Colonic mucosa (tissue), 4 donors: ENCODE data around the gene MON2. TPM values are rescaled to one million over a fixed set of nuclear protein-coding genes. Genes with fewer than 3 reads are reported as not detected.

Experiments used
- DNase-seq: peaks from one replicate; pipeline ENCODE4 v3.0.0-alpha.2; 2020
- H3K27ac ChIP-seq: fragments of 200-600 bp; one replicate; pipeline ENCODE4 v1.8.0; 2021
- H3K27me3 ChIP-seq: fragments of 200-600 bp; one replicate; pipeline ENCODE4 v1.8.0; 2021
- H3K36me3 ChIP-seq: fragments of 200-600 bp; one replicate; pipeline ENCODE4 v1.8.0; 2021
- H3K4me1 ChIP-seq: fragments of 200-600 bp; one replicate; pipeline ENCODE4 v1.8.0; 2021; ENCODE audit warnings: mild to moderate bottlenecking
- H3K4me3 ChIP-seq: fragments of 200-600 bp; one replicate; pipeline ENCODE4 v1.8.0; 2021
- H3K9ac ChIP-seq, 2 donors: one replicate each; pipeline ENCODE4 v1.7.0; 2013; ENCODE audit warnings: control low read depth in 2 of 2, low read depth in 2 of 2, low read length in 2 of 2
- H3K9me3 ChIP-seq: fragments of 200-600 bp; one replicate; pipeline ENCODE4 v1.8.0; 2021
- intact Hi-C: fragments of 100-400 bp; cut with DNase I; formaldehyde crosslinking; loops from one replicate; pipeline ENCODE4 v1.14.1; 2022
- total RNA-seq, 2 donors: library from RNA; stranded (reverse); fragmentation: NEBNext Ultra II Directional in 1 of 2; extraction: Animal tissue kit (Norgen Biotek cat#: 25700) in 1 of 2; gene quantifications; one replicate each; pipeline ENCODE4 v1.2.1, GENCODE V29; 2021
- TF ChIP-seq, protein P1 (sequence below): fragments of 200-600 bp; IDR thresholded peaks from one replicate; pipeline ENCODE4 v1.8.0; 2022; ENCODE audit warnings: antibody characterized with exemption, mild to moderate bottlenecking
- donor health status: healthy.
- donor health status: DM: no; HTN: no; CAD: no.
- donor health status: DM: no; HTN: no; CAD: no.

The MON2 gene
- total RNA-seq, 2 donors from 2014 or later = 50.4 to 53.0 TPM

DNA sequence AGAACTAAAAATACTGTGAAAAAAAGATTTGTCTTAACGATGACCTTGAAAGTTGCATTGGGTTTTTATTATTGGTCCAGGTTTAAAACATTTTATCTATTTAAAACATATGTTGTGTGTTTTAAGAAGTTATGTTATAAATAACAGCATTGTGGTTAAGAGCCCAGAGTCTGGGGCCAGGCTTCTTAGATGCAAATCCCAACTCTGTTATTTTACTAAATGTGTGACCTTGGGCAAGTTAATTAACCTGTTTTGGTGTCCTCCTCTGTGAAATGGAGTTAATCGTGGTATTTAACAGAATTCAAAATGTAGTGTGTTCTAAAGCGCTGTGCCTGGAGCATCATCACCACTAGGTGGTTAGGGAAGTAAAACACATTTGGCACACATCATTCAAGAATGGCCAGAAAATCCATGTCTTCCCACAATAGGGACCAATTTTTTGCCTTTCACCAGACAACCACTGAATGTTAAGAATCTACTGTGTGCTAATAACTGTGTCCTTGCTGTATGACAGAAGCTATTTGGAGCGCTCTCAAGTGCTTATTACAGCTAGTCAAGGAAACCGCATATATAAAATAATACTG is 133.3 kb downstream of the MON2 start:
- TF ChIP-seq, protein P1, sequence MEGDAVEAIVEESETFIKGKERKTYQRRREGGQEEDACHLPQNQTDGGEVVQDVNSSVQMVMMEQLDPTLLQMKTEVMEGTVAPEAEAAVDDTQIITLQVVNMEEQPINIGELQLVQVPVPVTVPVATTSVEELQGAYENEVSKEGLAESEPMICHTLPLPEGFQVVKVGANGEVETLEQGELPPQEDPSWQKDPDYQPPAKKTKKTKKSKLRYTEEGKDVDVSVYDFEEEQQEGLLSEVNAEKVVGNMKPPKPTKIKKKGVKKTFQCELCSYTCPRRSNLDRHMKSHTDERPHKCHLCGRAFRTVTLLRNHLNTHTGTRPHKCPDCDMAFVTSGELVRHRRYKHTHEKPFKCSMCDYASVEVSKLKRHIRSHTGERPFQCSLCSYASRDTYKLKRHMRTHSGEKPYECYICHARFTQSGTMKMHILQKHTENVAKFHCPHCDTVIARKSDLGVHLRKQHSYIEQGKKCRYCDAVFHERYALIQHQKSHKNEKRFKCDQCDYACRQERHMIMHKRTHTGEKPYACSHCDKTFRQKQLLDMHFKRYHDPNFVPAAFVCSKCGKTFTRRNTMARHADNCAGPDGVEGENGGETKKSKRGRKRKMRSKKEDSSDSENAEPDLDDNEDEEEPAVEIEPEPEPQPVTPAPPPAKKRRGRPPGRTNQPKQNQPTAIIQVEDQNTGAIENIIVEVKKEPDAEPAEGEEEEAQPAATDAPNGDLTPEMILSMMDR = no peak
- no peak overlapping the region for H3K4me3 ChIP-seq
- no peak for DNase-seq
- H3K9me3 ChIP-seq = no peaks in the 10 kb centered on the region
- no peak overlapping the region for H3K9ac ChIP-seq
- no peak overlapping the region for H3K27ac ChIP-seq
- no peaks in the 10 kb centered on the region for H3K36me3 ChIP-seq
- intact Hi-C loops = loop anchor here (5.0 kb wide), 2 partner anchors 192 to 338 kb away; partner anchors contain the start of gene USP15
- no peaks in the 10 kb centered on the region for H3K4me1 ChIP-seq
- H3K27me3 ChIP-seq = no peaks in the 10 kb centered on the region

DNA sequence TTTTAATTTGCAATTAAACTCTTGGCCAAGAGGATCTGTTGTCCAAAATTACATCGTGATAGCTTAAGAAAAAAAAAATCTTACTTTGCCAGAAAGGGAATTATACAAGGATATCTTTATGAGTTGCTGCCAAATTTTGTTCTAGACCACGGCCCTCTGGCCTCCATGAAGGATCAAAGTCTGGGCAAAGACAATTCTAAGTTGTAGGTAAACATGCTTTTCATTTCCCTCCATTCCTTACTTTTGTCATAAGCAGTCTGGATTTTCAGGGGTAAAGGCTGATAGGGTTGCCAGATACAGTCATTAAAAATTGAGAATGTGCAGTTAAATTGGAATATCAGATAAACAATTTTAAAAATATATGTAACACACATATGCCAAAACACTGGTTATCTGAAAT is 135.1 kb downstream of the MON2 start:
- Histone ChIP-seq H3K36me3 (no peaks in the 10 kb centered on the region), H3K9me3 (no peaks in the 10 kb centered on the region), H3K4me1 (no peaks in the 10 kb centered on the region), H3K27ac (peak overlapping the region; percentile 99), H3K9ac (peak overlapping the region in 1 of 2 donors; percentile 76), H3K27me3 (no peaks in the 10 kb centered on the region), H3K4me3 (peak overlapping the region; percentile 69)
- intact Hi-C loops = loop anchor here (5.0 kb wide), 2 partner anchors 191 to 339 kb away; partner anchors contain the start of gene USP15
- TF ChIP-seq, protein P1 = no peak
- no peak for DNase-seq

DNA sequence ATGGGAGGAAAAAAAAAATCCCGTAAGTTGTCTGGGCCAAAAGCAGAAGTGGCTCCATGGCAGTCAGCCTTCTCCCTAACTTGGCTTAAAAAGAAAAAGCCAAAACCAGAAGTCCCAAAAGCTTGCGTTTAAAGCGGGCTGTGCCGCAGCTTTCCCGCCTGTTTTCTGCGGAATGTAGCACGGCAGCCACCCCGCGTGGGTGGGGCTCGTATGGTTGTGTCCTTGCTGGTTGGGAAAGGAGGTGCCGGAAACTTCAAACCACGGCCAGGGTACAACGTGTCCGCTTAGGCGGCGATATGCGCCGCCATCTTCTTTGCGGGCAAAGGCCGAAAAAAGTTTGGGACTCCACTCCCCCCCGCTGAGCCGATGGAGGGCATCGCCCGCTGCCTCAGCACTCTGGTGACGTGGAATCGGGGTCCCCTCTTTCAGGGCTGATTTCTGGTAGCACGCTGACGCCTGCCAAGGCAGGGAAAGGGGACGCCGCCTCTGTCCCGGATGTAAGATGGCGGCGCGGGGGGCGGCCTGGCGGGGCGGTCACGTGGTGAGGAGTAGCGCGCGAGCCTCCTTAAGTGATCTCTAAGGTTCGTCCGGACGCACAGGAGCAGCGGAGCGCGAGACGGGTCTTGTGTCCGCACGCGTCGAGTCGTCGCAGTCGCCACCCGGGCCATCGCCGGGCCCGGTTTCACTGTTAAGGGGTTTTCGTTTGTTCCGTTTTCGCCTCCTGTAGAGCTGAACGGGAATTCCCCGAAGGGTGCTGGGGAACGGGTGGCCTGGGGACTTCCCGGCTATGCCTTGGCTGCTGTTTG is 135.8 kb downstream of the MON2 start:
- TF ChIP-seq, protein P1 = no peak
- H3K36me3 ChIP-seq = no peaks in the 10 kb centered on the region
- no peaks in the 10 kb centered on the region for H3K4me1 ChIP-seq
- H3K4me3 ChIP-seq = peak overlapping the region; percentile 69
- intact Hi-C loops = loop anchor here (5.0 kb wide), 2 partner anchors 190 to 340 kb away; partner anchors contain the start of gene USP15
- peak overlapping the region; percentile 72 to 76 for H3K9ac ChIP-seq
- peak; percentile 92 for DNase-seq
- H3K9me3 ChIP-seq = no peaks in the 10 kb centered on the region
- H3K27me3 ChIP-seq = no peaks in the 10 kb centered on the region
- peak overlapping the region; percentile 99 for H3K27ac ChIP-seq

DNA sequence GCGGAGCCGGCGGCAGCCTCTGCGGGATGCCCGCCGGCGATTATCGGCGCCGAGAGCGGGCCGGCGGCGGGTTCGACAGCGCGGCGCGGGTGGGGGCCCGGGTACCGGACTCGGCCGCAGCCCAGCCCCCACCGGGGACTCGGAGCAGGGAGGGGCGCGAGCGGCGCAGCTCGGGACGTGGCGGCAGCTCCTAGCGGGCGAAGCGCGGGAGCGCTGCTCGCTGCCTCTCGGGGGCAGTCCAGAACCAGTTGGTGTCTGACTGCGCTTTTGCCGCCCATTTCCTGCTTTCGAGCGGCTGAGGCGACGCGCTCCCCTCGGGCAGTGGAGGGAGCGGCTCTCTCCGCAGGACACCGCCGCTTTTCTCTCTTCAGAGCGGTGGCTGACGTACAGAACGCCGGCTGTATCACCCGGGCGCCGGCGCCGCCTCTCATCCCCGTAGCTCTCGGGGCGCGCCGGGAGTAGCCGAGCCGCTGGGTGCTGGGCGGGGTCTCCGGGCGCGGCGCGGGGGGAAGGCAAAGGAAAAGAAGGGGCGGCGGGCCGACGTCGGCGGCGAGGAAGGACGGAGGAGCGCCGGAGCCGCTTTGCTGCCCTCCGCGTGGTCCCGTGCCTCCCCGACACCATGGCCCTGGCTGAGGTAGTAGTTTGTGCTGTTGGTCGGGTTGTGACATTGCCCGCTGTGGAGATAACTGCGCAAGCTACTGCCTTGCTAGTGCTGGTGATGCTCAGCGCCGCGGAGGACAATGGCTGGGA is 136.6 kb downstream of the MON2 start:
- intact Hi-C loops = loop anchor here (5.0 kb wide), 2 partner anchors 189 to 341 kb away; partner anchors contain the start of gene USP15
- DNase-seq = peak; percentile 81
- Histone ChIP-seq H3K9ac (peak overlapping the region; percentile 72 to 76), H3K4me3 (peak overlapping the region; percentile 69), H3K36me3 (no peaks in the 10 kb centered on the region), H3K9me3 (no peaks in the 10 kb centered on the region), H3K4me1 (no peaks in the 10 kb centered on the region), H3K27ac (peak overlapping the region; percentile 99), H3K27me3 (no peaks in the 10 kb centered on the region)
- TF ChIP-seq, protein P1 = peak; percentile 28

DNA sequence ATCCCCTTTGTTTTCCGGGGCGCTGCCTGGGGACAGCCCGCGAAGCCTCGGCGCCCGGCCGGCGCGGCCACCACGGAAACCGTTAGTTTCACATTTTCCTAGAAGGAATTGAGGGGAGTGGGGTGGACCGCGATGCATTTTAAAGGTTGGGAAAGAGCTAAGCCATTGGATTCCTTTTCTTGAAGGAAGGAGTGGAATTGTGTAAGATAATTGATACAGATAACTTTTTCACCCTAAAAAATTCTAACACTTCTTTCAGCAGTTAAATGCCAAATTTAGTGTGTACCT is 137.1 kb downstream of the MON2 start:
- no peaks in the 10 kb centered on the region for H3K4me1 ChIP-seq
- intact Hi-C loops = loop anchor here (5.0 kb wide), 2 partner anchors 189 to 341 kb away; partner anchors contain the start of gene USP15
- H3K27me3 ChIP-seq = no peaks in the 10 kb centered on the region
- TF ChIP-seq, protein P1 = no peak
- peak overlapping the region; percentile 69 for H3K4me3 ChIP-seq
- peak overlapping the region; percentile 99 for H3K27ac ChIP-seq
- no peaks in the 10 kb centered on the region for H3K36me3 ChIP-seq
- peak overlapping the region; percentile 72 to 76 for H3K9ac ChIP-seq
- no peaks in the 10 kb centered on the region for H3K9me3 ChIP-seq
- no peak for DNase-seq
